Naive thymus-derived CD4-positive, alpha-beta T cell (primary cell): ENCODE measurements around the gene SERPINE2. TPM values are rescaled to one million over a fixed set of nuclear protein-coding genes. Genes with fewer than 3 reads are reported as not detected.

Experiments
- ATAC-seq: fragments of 150-1000 bp; cut with Tn5 transposase; 2 replicates; pipeline ENCODE4 v1.10.0; 2021; ENCODE audit warnings: mild to moderate bottlenecking, moderate library complexity
- CTCF ChIA-PET: fragments of 350-600 bp; sonication (Branson Sonifier 250); formaldehyde crosslinking; loops from one replicate; lab custom pipeline; 2021; ENCODE audit warnings: antibody characterized with exemption; lab: Charles Lee
- POLR2A ChIA-PET: fragments of 350-600 bp; sonication (Branson Sonifier 250); formaldehyde crosslinking; loops from one replicate; lab custom pipeline; 2021; ENCODE audit warnings: antibody characterized with exemption, inconsistent platforms; lab: Charles Lee
- DNase-seq, 9 donors: peaks; one replicate each; pipeline versions ENCODE4 v3.0.0 to v3.0.0-alpha.2; 2020 to 2022; ENCODE audit warnings: mixed read lengths in 1 of 9
- H3K27ac ChIP-seq: one replicate; pipeline ENCODE4 v1.7.0; 2013; ENCODE audit warnings: mild to moderate bottlenecking, low read depth, low read length, moderate library complexity
- H3K27me3 ChIP-seq, 2 donors: one replicate each; pipeline ENCODE4 v1.7.0; 2013; ENCODE audit warnings: low read length in 2 of 2, mild to moderate bottlenecking in 2 of 2, moderate library complexity in 2 of 2; ENCODE audit not compliant: control insufficient read depth in 2 of 2, insufficient read depth in 2 of 2
- H3K36me3 ChIP-seq, 3 experiments: 1 replicate in 2 of 3; 2 replicates in 1 of 3; pipeline ENCODE4 v1.7.0; 2013; ENCODE audit warnings: low read length in 3 of 3, mild to moderate bottlenecking in 3 of 3, moderate library complexity in 1 of 3; ENCODE audit not compliant: insufficient read depth in 3 of 3, control insufficient read depth in 2 of 3
- H3K4me1 ChIP-seq, 2 donors: one replicate each; pipeline ENCODE4 v1.7.0; 2013; ENCODE audit warnings: low read length in 2 of 2, mild to moderate bottlenecking in 2 of 2, moderate library complexity in 1 of 2; ENCODE audit not compliant: control insufficient read depth in 2 of 2, insufficient read depth in 2 of 2
- H3K4me3 ChIP-seq: 2 replicates; pipeline ENCODE4 v1.7.0; 2013; ENCODE audit warnings: mild to moderate bottlenecking, low read length
- H3K9me3 ChIP-seq, 3 experiments: 1 replicate in 2 of 3; 2 replicates in 1 of 3; pipeline ENCODE4 v1.7.0; 2013; ENCODE audit warnings: low read length in 3 of 3; ENCODE audit not compliant: control insufficient read depth in 2 of 3
- H3K27ac Mint-ChIP-seq, 9 donors: one replicate each; pipeline ENCODE4 v1.8.0; 2020 to 2022; ENCODE audit warnings: mixed read lengths in 9 of 9, mild to moderate bottlenecking in 8 of 9, moderate library complexity in 5 of 9, inconsistent platforms in 2 of 9
- H3K27me3 Mint-ChIP-seq, 5 donors: one replicate each; pipeline ENCODE4 v1.8.0; 2021 to 2022; ENCODE audit warnings: mixed read lengths in 5 of 5, mild to moderate bottlenecking in 1 of 5
- H3K36me3 Mint-ChIP-seq, 5 donors: one replicate each; pipeline ENCODE4 v1.8.0; 2020 to 2022; ENCODE audit warnings: mixed read lengths in 5 of 5, mild to moderate bottlenecking in 3 of 5, inconsistent platforms in 1 of 5
- H3K4me1 Mint-ChIP-seq, 7 donors: one replicate each; pipeline ENCODE4 v1.8.0; 2020 to 2022; ENCODE audit warnings: mixed read lengths in 7 of 7, mild to moderate bottlenecking in 3 of 7, inconsistent platforms in 1 of 7
- H3K4me3 Mint-ChIP-seq, 10 donors: one replicate each; pipeline ENCODE4 v1.8.0; 2020 to 2022; ENCODE audit warnings: mild to moderate bottlenecking in 10 of 10, mixed read lengths in 10 of 10, moderate library complexity in 6 of 10, inconsistent platforms in 2 of 10
- H3K9me3 Mint-ChIP-seq, 11 donors: one replicate each; pipeline ENCODE4 v1.8.0; 2020 to 2022; ENCODE audit warnings: mixed read lengths in 11 of 11, mild to moderate bottlenecking in 4 of 11, inconsistent platforms in 1 of 11, moderate library complexity in 1 of 11
- intact Hi-C, 2 donors: fragments of 100-400 bp; cut with micrococcal nuclease; formaldehyde crosslinking; loops; one replicate each; pipeline ENCODE4 v1.15.1; 2023
- polyA plus RNA-seq, 2 donors: library from polyadenylated mRNA; unstranded; fragments of 300-500 nt; fragmentation: Illumina TruSeq; gene quantifications; one replicate each; pipeline ENCODE4 v1.2.3, GENCODE V29; 2021
- total RNA-seq, 6 experiments: library from RNA in 5 of 6; stranded (reverse) in 5 of 6; gene quantifications; 1 replicate in 5 of 6; 2 replicates in 1 of 6; pipeline ENCODE4 v1.2.3 and lab custom pipeline; 2021 to 2026

The SERPINE2 gene
- total and polyA plus RNA-seq, 7 experiments from 2014 or later = 5.2 to 46.7 (median 14.7) TPM

DNA sequence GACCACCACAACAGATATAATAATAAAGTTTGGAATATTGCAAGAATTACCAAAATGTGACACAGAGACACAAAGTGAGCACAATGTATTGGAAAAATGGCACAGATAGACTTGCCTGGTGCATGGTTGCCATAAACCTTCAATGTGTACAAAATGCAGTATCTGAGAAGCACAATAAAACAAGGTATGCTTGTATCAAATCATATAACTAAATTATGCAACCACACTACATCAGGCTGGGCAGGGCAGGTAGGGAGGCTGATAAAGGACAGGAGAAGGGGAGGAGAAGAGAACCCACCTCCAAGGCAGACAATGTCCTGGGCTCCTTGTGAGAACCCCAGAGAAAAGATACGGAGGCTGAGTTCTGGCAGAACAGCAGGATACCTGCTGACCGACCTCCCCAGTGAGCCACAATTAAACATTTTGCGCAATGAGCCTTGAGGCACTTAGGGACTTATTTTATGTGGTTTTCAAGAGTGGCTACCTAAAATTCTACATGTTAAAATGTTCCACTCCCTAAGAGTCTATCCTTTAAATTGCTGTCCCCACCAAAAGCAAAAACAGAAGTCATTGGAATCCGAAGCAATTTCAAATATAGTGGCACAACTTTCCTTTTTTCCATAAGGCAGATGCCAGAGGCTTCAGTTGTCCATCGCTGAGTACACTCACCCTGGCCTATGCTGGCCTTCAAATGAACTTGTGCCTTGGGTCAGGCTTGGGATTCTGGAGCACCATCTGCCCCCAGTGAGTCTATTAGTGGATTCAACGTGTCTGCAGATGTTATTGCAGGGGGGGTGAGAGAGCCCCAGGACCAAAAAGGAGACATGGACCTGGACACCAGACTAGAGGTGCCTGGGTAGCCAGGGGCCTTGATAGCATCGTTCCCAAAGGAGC lies 110.7 kb downstream of the SERPINE2 start:
- Histone ChIP-seq H3K9me3 (no peaks in the 10 kb centered on the region), H3K27me3 (no peaks in the 10 kb centered on the region), H3K4me3 (no peak overlapping the region), H3K36me3 (no peaks in the 10 kb centered on the region), H3K27ac (no peak overlapping the region), H3K4me1 (peaks cover 18 to 21% of the 10 kb centered on the region in 2 donors)
- intact Hi-C loops = loop anchor here in 1 of 2 donors (1.0 kb wide), 1 partner anchor 13 kb away; no protein-coding TSS in a partner anchor
- Mint-ChIP-seq H3K9me3 (peaks cover 0 to 10% (median 0%) of the 10 kb centered on the region in 11 donors), H3K4me3 (peak overlapping the region in 7 of 10 donors; percentile 25 to 75 (median 33)), H3K36me3 (peaks cover 0 to 25% (median 5%) of the 10 kb centered on the region in 5 donors), H3K4me1 (peaks cover 21 to 54% (median 50%) of the 10 kb centered on the region in 7 donors), H3K27me3 (no peaks in the 10 kb centered on the region), H3K27ac (peak overlapping the region in 4 of 9 donors; percentile 48 to 65 (median 59))
- no peak for DNase-seq
- ChIA-PET POLR2A (no interaction called here), CTCF (interaction anchor here (0.6 kb wide), 1 partner anchor 64 kb away, joined by 5 read pairs; no protein-coding TSS in a partner anchor)
- ATAC-seq = no peak

DNA sequence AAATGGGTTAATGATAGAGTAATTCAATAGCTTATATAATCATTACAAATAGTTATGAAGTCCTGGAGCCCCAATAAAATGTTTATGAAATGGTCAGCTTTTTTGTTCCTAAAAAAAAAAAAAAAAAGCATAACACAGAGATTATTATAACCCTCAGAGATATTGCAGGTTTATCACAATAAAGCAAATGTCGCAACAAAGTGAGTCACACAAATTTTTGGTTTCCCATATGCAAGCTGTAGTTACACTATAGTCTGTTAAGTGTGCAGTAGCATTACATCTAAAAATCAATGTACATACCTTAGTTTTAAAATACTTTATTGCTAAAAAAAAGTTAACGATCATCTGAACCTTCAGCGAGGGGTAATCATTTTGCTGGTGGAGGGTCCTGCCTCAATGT lies 114.0 kb downstream of the SERPINE2 start:
- Mint-ChIP-seq H3K4me1 (peaks cover 21 to 49% (median 41%) of the 10 kb centered on the region in 7 donors), H3K4me3 (no peak overlapping the region), H3K9me3 (peaks cover 0 to 10% (median 0%) of the 10 kb centered on the region in 11 donors), H3K27me3 (no peaks in the 10 kb centered on the region), H3K27ac (no peak overlapping the region), H3K36me3 (peaks cover 0 to 32% (median 20%) of the 10 kb centered on the region in 5 donors)
- H3K4me1 ChIP-seq = peaks cover 5 to 14% of the 10 kb centered on the region in 2 donors
- no peak overlapping the region for H3K4me3 ChIP-seq
- no peak overlapping the region for H3K27ac ChIP-seq
- intact Hi-C loops = no loop called here
- ATAC-seq = no peak
- H3K27me3 ChIP-seq = no peaks in the 10 kb centered on the region
- ChIA-PET POLR2A (no interaction called here), CTCF (no interaction called here)
- DNase-seq = no peak
- H3K36me3 ChIP-seq = no peaks in the 10 kb centered on the region
- H3K9me3 ChIP-seq = no peaks in the 10 kb centered on the region

Other genes with a start within 250 kb of the SERPINE2 start
- gene AP1S3, start 201.7 kb downstream of the SERPINE2 start, total RNA-seq = 1 to 10 TPM in 3 of 5 experiments, under 1 TPM in 2; 0.54 to 8.2 (median 1.6) TPM
- 1 to 10 TPM in 1 of 2 donors, under 1 TPM in 1; 0.53 to 2.1 TPM for gene AP1S3, start 201.7 kb downstream of the SERPINE2 start, polyA plus RNA-seq
- gene WDFY1, start 94.0 kb downstream of the SERPINE2 start, total RNA-seq = 10 to 100 TPM; 25.3 to 80.1 (median 29.9) TPM
- gene WDFY1, start 94.0 kb downstream of the SERPINE2 start, polyA plus RNA-seq = 10 to 100 TPM; 13.9 to 15.0 TPM
- 10 to 100 TPM; 18.0 to 31.2 (median 26.8) TPM for gene MRPL44, start 81.8 kb downstream of the SERPINE2 start, total RNA-seq
- gene MRPL44, start 81.8 kb downstream of the SERPINE2 start, polyA plus RNA-seq = 10 to 100 TPM; 33.1 to 36.2 TPM